Thoracic aorta (tissue), 2 donors: ENCODE measurements around the gene ALDH1A3. TPM values are rescaled to one million over a fixed set of nuclear protein-coding genes. Genes with fewer than 3 reads are reported as not detected.

Experiments used
- ATAC-seq: fragments of 150-250 bp; one replicate; pipeline ENCODE4 v1.8.0; 2017; ENCODE audit warnings: low read depth; ENCODE audit not compliant: insufficient number of reproducible peaks, low FRiP score
- DNase-seq: peaks from one replicate; pipeline ENCODE4 v3.0.0-alpha.2; 2020; ENCODE audit warnings: low spot score
- H3K27ac ChIP-seq, 2 donors: fragments of 200-600 bp; sonication (generic); 1 replicate in 1 of 2; 2 replicates in 1 of 2; pipeline ENCODE4 v1.5.1; 2016; ENCODE audit warnings: mild to moderate bottlenecking in 2 of 2, moderate library complexity in 2 of 2
- H3K27me3 ChIP-seq: fragments of 200-600 bp; sonication (generic); replicated peaks from 2 replicates; pipeline ENCODE4 v1.6.0; 2016; ENCODE audit warnings: mild to moderate bottlenecking; ENCODE audit not compliant: insufficient read depth
- H3K36me3 ChIP-seq: fragments of 200-600 bp; sonication (generic); one replicate; pipeline ENCODE4 v1.5.1; 2016
- H3K4me1 ChIP-seq, 2 donors: fragments of 200-600 bp; sonication (generic); 1 replicate in 1 of 2; 2 replicates in 1 of 2; pipeline versions ENCODE4 v1.5.1 to v1.6.0; 2016; ENCODE audit warnings: low read depth in 2 of 2, mild to moderate bottlenecking in 1 of 2; ENCODE audit not compliant: control insufficient read depth in 1 of 2
- H3K4me3 ChIP-seq: fragments of 200-600 bp; sonication (generic); 2 replicates; pipeline ENCODE4 v1.5.1; 2016; ENCODE audit warnings: mild to moderate bottlenecking
- H3K9me3 ChIP-seq: fragments of 200-600 bp; sonication (generic); 2 replicates; pipeline ENCODE4 v1.5.1; 2016
- total RNA-seq, 2 donors: library from RNA; depleted of rRNA; stranded (reverse); fragments of >200 nt; gene quantifications; one replicate each; pipeline versions ENCODE4 v1.1.0 to v1.2.3, GENCODE V29; 2016
- TF ChIP-seq, protein P1 (sequence below): fragments of 200-600 bp; sonication (generic); IDR thresholded peaks from one replicate; pipeline ENCODE4 v1.5.1; 2019; ENCODE audit warnings: antibody characterized with exemption

Gene ALDH1A3
- total RNA-seq, 2 donors from 2014 or later = 3.2 to 21.8 TPM

DNA sequence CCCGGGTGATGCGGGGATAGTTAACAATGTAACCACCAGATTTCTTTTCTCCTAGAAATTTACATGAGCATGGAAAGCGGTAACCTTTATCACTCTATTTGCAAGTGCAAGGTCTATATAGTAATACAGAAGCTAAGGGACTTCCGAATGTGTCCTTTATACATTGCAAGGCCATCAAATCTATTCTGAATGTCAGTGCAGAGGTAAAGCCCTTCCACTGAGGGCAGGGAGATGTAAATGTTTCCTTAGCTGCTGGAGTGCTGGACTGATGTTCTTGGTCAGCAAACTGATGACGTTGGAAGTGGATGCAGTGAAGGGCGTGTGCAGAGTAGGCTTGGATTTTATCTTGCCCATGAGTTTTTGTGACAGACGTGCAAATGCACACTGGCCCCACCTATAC is 6.2 kb downstream of the ALDH1A3 start:
- TF ChIP-seq, protein P1, sequence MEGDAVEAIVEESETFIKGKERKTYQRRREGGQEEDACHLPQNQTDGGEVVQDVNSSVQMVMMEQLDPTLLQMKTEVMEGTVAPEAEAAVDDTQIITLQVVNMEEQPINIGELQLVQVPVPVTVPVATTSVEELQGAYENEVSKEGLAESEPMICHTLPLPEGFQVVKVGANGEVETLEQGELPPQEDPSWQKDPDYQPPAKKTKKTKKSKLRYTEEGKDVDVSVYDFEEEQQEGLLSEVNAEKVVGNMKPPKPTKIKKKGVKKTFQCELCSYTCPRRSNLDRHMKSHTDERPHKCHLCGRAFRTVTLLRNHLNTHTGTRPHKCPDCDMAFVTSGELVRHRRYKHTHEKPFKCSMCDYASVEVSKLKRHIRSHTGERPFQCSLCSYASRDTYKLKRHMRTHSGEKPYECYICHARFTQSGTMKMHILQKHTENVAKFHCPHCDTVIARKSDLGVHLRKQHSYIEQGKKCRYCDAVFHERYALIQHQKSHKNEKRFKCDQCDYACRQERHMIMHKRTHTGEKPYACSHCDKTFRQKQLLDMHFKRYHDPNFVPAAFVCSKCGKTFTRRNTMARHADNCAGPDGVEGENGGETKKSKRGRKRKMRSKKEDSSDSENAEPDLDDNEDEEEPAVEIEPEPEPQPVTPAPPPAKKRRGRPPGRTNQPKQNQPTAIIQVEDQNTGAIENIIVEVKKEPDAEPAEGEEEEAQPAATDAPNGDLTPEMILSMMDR = no peak
- Histone ChIP-seq H3K27me3 (no peaks in the 10 kb centered on the region), H3K27ac (no peak overlapping the region), H3K4me1 (peaks cover 5 to 15% of the 10 kb centered on the region in 2 donors), H3K4me3 (no peak overlapping the region), H3K9me3 (no peaks in the 10 kb centered on the region), H3K36me3 (no peaks in the 10 kb centered on the region)
- no peak for ATAC-seq
- DNase-seq = no peak

DNA sequence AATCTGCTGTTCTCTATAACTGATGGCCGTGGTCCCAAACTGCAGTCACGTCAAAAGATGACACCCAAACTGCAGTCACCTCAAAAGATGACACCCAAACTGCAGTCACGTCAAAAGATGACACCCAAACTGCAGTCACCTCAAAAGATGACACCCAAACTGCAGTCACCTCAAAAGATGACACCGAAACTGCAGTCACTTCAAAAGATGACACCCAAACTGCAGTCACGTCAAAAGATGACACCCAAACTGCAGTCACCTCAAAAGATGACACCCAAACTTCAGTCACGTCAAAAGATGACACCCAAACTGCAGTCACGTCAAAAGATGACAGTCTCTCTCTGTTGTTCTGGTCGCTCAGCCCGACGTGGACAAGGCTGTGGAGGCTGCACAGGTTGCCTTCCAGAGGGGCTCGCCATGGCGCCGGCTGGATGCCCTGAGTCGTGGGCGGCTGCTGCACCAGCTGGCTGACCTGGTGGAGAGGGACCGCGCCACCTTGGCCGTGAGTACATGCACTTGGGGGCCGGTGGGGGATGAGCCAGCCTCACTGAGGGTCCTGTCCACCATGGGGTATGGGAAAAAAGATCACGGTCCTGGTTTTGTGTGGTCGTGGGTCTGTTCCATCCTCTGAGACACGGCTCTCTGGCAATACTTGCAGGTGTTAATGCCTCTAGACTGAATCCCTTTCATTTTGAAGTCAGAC is 7.7 kb downstream of the ALDH1A3 start:
- no peak for ATAC-seq
- Histone ChIP-seq H3K27ac (no peak overlapping the region), H3K4me3 (no peak overlapping the region), H3K4me1 (peaks cover 5 to 15% of the 10 kb centered on the region in 2 donors), H3K9me3 (no peaks in the 10 kb centered on the region), H3K36me3 (no peaks in the 10 kb centered on the region), H3K27me3 (no peaks in the 10 kb centered on the region)
- TF ChIP-seq, protein P1 = no peak
- no peak for DNase-seq

DNA sequence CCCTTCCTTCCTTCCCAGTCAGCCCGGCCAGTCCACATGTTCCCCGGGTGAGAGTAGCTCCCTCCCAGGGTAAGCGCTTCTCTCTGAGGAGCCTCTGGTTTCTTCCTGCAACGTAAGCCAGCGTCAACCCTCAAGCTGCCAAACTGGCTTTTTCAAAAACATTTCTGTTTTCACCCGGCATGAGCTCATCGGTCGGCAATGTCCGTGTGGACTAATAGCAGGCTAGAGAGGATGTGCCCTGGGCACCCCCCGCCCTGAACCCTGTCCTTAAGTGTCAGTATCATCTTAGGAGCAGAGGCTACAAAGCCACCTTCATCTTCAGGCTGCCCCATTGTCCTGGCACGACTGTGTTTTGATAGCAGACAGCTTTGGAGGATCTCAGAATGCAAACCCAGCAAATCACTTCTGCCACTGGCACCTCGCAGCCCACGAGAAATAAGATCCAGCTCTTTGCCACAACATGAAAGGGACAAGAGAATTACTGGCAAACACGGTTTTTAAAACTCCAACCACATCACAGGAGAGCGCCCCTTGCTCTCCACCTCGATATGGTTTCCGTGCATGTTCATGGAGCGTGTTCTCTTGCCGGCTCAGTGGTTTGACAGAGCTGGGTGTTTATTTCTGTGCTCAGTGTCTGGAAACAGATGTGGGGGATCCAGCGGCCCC is 9.9 kb downstream of the ALDH1A3 start:
- Histone ChIP-seq H3K9me3 (no peaks in the 10 kb centered on the region), H3K4me3 (peak overlapping the region; percentile 49), H3K4me1 (peaks cover 7 to 28% of the 10 kb centered on the region in 2 donors), H3K36me3 (no peaks in the 10 kb centered on the region), H3K27ac (peak overlapping the region in 1 of 2 donors; percentile 29), H3K27me3 (no peaks in the 10 kb centered on the region)
- TF ChIP-seq, protein P1 = no peak
- ATAC-seq (no peak), DNase-seq (no peak)

DNA sequence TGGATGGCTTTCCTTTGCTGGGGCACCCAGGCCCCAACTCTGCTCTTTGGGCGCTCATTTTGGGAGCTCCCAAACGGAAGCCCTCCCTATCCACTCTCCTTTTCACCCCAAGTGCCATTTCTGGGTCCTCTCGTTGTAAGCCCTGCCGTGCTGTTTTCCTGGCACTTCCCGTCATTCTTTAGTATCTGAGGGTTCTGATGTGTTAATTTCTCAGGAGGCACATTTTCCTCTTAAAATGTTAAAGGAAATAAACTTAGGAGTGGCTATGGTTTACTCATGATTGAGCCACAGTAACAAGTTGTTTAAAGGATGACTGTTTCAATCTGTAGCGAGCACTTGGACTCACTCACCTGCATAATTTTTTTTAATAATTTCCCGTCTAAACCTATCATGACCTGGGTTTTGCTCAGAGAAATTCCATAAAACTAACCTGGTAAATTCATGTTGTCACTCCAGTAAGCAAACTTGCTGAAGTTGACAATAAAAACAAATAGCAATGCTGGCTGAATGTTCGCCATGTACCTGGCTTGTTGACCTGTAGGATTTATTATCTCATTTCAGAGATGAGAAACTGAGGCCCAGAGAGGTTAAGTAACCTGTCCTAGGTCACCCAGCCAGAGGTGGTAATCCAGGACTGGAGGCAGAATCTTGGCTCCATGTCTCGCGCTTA is 10.6 kb downstream of the ALDH1A3 start:
- Histone ChIP-seq H3K9me3 (no peaks in the 10 kb centered on the region), H3K27me3 (no peaks in the 10 kb centered on the region), H3K4me1 (peaks cover 7 to 33% of the 10 kb centered on the region in 2 donors), H3K4me3 (no peak overlapping the region), H3K27ac (peak overlapping the region in 1 of 2 donors; percentile 29), H3K36me3 (no peaks in the 10 kb centered on the region)
- TF ChIP-seq, protein P1 = no peak
- ATAC-seq = no peak
- DNase-seq = no peak

DNA sequence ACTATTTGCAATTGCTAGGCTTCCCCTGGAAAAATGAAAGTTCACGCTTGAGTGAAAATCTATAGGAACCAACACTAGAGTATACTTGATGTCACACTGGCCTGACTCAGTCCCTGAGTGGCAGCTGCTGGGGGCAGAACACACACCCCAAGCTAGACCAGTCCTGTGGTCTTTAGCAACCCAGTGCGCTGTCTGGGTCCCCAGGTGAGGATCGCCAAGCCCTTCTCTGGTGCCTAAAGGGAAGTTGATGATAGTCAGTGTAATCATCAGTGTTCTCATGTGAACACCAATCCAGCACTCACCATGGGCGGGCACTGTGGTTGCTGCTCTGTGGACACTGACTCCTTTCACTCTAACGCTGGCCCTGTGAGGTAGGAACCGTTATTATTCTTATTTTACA is 11.2 kb downstream of the ALDH1A3 start:
- Histone ChIP-seq H3K9me3 (no peaks in the 10 kb centered on the region), H3K27me3 (no peaks in the 10 kb centered on the region), H3K27ac (no peak overlapping the region), H3K4me3 (no peak overlapping the region), H3K4me1 (peaks cover 7 to 33% of the 10 kb centered on the region in 2 donors), H3K36me3 (no peaks in the 10 kb centered on the region)
- no peak for DNase-seq
- TF ChIP-seq, protein P1 = no peak
- ATAC-seq = no peak
